ENCODE data around the gene POLG.

POLG gene

GRCh38 chr15:89316504-89316903 lies 18.1 kb downstream of the POLG start:
- H3K36me3 ChIP-seq (ENCODE audit: control insufficient read depth, insufficient read depth, low read length), result peaks cover 44% of the 10 kb centered on the region

DNA sequence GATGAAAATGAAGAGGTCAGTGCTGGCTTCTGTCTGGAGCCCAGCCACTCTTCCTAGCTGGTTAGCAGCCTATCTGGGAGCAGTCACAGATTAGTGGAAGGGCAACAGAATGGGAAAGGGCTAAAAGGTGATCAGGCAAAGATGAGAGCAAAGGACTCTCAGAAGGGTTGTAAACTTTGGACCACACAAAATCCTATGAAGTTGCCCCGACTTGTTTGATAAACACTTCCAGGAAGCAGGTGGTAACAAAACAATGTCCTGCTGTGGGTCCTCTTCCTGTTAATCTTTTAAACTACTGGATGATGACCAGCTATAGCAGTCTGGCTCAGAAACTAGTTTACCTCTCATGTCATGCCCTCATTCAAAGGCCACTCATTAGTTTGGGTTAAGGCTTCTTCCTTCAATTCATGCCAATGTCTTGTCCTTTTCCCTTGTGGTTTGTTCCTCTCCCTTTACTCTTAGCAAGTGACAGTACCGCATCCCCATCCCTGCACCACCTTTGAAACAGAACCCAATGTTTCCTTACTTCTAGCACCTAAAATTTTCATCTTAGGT lies 19.2 kb downstream of the POLG start:
- TF ChIP-seq CTCF (IDR thresholded peaks at IDR 0.05; ENCODE audit: insufficient read depth, low read length, poor library complexity, severe bottlenecking), result no peak
- Histone ChIP-seq H3K4me3 (replicated peaks; ENCODE audit: low read depth, low read length) (no peak overlapping the region), H3K27me3 (replicated peaks; ENCODE audit: control insufficient read depth, insufficient read depth, low read length) (no peaks in the 10 kb centered on the region), H3K36me3 (ENCODE audit: control insufficient read depth, insufficient read depth, low read length) (peaks cover 36% of the 10 kb centered on the region)
- no peak for DNase-seq (ENCODE audit: extremely low read depth, insufficient read length)

More at GRCh38 chr15:89316504-89316903, 18.1 kb downstream of the POLG start:
- no peak for DNase-seq (ENCODE audit: extremely low read depth, insufficient read length)
- H3K27me3 ChIP-seq (replicated peaks; ENCODE audit: control insufficient read depth, insufficient read depth, low read length), result no peaks in the 10 kb centered on the region
- no peak overlapping the region for H3K4me3 ChIP-seq (replicated peaks; ENCODE audit: low read depth, low read length)
- TF ChIP-seq CTCF (IDR thresholded peaks at IDR 0.05; ENCODE audit: insufficient read depth, low read length, poor library complexity, severe bottlenecking), result no peak

DNA sequence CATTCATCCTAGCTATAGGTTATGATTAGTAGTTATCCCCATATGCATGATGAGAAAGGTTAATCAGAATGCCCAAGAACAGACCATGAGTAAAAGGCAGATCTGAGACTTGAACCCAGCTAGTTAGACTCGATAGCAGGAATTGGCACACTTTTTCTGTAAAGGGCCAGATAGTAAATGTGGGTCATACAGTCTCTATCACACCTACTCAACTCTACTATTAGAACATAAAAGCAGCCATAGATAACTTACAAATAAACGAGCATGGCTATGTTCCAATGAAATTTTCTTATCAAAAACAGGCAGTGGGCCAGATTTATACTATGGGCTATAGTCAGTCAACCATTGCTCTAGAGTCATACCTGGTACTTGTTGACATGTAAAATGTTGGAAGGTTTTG lies 24.6 kb downstream of the POLG start:
- TF ChIP-seq CTCF (IDR thresholded peaks at IDR 0.05; ENCODE audit: insufficient read depth, low read length, poor library complexity, severe bottlenecking), result no peak
- DNase-seq (ENCODE audit: extremely low read depth, insufficient read length), result no peak
- no peak overlapping the region for H3K4me3 ChIP-seq (replicated peaks; ENCODE audit: low read depth, low read length)
- H3K36me3 ChIP-seq (ENCODE audit: control insufficient read depth, insufficient read depth, low read length), result peaks cover 29% of the 10 kb centered on the region
- H3K27me3 ChIP-seq (replicated peaks; ENCODE audit: control insufficient read depth, insufficient read depth, low read length), result no peaks in the 10 kb centered on the region

DNA sequence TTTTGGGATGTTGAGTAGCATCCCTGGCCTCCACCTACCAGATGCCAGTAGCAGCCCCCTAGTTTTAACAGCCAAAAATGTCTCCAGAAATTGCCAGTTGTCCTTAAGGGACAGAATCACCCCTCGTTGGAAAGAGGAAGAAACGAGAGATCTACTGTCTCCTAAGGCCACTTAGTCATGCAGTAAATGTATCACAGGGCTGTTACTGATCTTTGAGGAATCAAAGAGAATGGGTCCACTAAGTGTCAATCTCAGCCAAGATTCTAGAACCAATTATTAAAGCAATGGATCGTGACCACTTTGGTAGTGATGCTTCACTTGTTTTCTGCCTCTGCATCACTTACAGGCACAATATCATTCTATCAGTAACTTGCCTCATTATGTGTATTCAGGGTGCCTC lies 26.4 kb downstream of the POLG start:
- DNase-seq (ENCODE audit: extremely low read depth, insufficient read length), result no peak
- TF ChIP-seq CTCF (IDR thresholded peaks at IDR 0.05; ENCODE audit: insufficient read depth, low read length, poor library complexity, severe bottlenecking), result no peak
- Histone ChIP-seq H3K36me3 (ENCODE audit: control insufficient read depth, insufficient read depth, low read length) (peaks cover 26% of the 10 kb centered on the region), H3K27me3 (replicated peaks; ENCODE audit: control insufficient read depth, insufficient read depth, low read length) (no peaks in the 10 kb centered on the region), H3K4me3 (replicated peaks; ENCODE audit: low read depth, low read length) (no peak overlapping the region)

GRCh38 chr15:89307791-89308190 lies 26.8 kb downstream of the POLG start:
- TF ChIP-seq CTCF (IDR thresholded peaks at IDR 0.05; ENCODE audit: insufficient read depth, low read length, poor library complexity, severe bottlenecking), result no peak
- DNase-seq (ENCODE audit: extremely low read depth, insufficient read length), result no peak
- no peaks in the 10 kb centered on the region for H3K27me3 ChIP-seq (replicated peaks; ENCODE audit: control insufficient read depth, insufficient read depth, low read length)
- H3K4me3 ChIP-seq (replicated peaks; ENCODE audit: low read depth, low read length), result no peak overlapping the region
- H3K36me3 ChIP-seq (ENCODE audit: control insufficient read depth, insufficient read depth, low read length), result peaks cover 26% of the 10 kb centered on the region

GRCh38 chr15:89307046-89307587 lies 27.5 kb downstream of the POLG start:
- H3K27me3 ChIP-seq (replicated peaks; ENCODE audit: control insufficient read depth, insufficient read depth, low read length), result no peaks in the 10 kb centered on the region
- H3K4me3 ChIP-seq (replicated peaks; ENCODE audit: low read depth, low read length), result no peak overlapping the region
- no peak for TF ChIP-seq CTCF (IDR thresholded peaks at IDR 0.05; ENCODE audit: insufficient read depth, low read length, poor library complexity, severe bottlenecking)
- DNase-seq (ENCODE audit: extremely low read depth, insufficient read length), result no peak
- peaks cover 26% of the 10 kb centered on the region for H3K36me3 ChIP-seq (ENCODE audit: control insufficient read depth, insufficient read depth, low read length)
